Tibial nerve (tissue), 4 donors: ENCODE results near the gene MAP2K1. TPM values are rescaled to one million over a fixed set of nuclear protein-coding genes. Genes with fewer than 3 reads are reported as not detected.

ENCODE experiments used
- DNase-seq, 2 donors: peaks; one replicate each; pipeline ENCODE4 v3.0.0-alpha.2; 2019; ENCODE audit warnings: low spot score in 2 of 2
- H3K27ac ChIP-seq, 4 donors: fragments of 200-600 bp; sonication (generic) in 3 of 4; one replicate each; pipeline ENCODE4 v1.5.1; 2017 to 2019; ENCODE audit warnings: mild to moderate bottlenecking in 1 of 4
- H3K27me3 ChIP-seq, 2 donors: fragments of 200-600 bp; sonication (generic) in 1 of 2; one replicate each; pipeline versions ENCODE4 v1.5.1 to v1.6.0; 2017 to 2019
- H3K36me3 ChIP-seq, 3 donors: fragments of 200-600 bp; sonication (generic); one replicate each; pipeline ENCODE4 v1.5.1; 2018 to 2019
- H3K4me1 ChIP-seq, 4 donors: fragments of 200-600 bp; sonication (generic) in 3 of 4; one replicate each; pipeline ENCODE4 v1.5.1; 2017 to 2019
- H3K4me3 ChIP-seq, 4 donors: fragments of 200-600 bp; sonication (generic) in 3 of 4; one replicate each; pipeline ENCODE4 v1.5.1; 2017 to 2019; ENCODE audit warnings: mild to moderate bottlenecking in 1 of 4, moderate library complexity in 1 of 4
- H3K9me3 ChIP-seq, 4 donors: fragments of 200-600 bp; sonication (generic) in 3 of 4; one replicate each; pipeline ENCODE4 v1.5.1; 2017 to 2019
- EP300 ChIP-seq, 2 donors: sonication (generic); formaldehyde crosslinking; IDR thresholded peaks; one replicate each; pipeline ENCODE4 v1.6.1; 2017; ENCODE audit warnings: antibody characterized with exemption in 2 of 2, mild to moderate bottlenecking in 1 of 2
- POLR2A ChIP-seq, 2 donors: fragments of 450-650 bp; IDR thresholded peaks; one replicate each; pipeline ENCODE4 v1.6.1; 2017; ENCODE audit warnings: antibody characterized with exemption in 2 of 2, mild to moderate bottlenecking in 2 of 2, moderate library complexity in 2 of 2
- whole genome bisulfite sequencing, 2 donors: methylation state at CpG; one replicate each; pipeline ENCODE4 v1.1.5; 2018; 5-methylcytosine and 5-hydroxymethylcytosine counted together
- total RNA-seq, 4 donors: library from RNA; depleted of rRNA; stranded (reverse); fragments of >200 nt; gene quantifications; one replicate each; pipeline ENCODE4 v1.1.0, GENCODE V29; 2016
- TF ChIP-seq, protein P1 (sequence below), 5 experiments: fragments of 200-600 bp in 3 of 5; fragments of 450-650 bp in 2 of 5; sonication (generic) in 3 of 5; IDR thresholded peaks; one replicate each; pipeline ENCODE4 v1.5.1; 2016 to 2019; ENCODE audit warnings: antibody characterized with exemption in 5 of 5, mild to moderate bottlenecking in 3 of 5, moderate library complexity in 2 of 5

The MAP2K1 gene
- total RNA-seq, 4 donors from 2014 or later: 30.2 to 64.8 (median 41.4) TPM

DNA sequence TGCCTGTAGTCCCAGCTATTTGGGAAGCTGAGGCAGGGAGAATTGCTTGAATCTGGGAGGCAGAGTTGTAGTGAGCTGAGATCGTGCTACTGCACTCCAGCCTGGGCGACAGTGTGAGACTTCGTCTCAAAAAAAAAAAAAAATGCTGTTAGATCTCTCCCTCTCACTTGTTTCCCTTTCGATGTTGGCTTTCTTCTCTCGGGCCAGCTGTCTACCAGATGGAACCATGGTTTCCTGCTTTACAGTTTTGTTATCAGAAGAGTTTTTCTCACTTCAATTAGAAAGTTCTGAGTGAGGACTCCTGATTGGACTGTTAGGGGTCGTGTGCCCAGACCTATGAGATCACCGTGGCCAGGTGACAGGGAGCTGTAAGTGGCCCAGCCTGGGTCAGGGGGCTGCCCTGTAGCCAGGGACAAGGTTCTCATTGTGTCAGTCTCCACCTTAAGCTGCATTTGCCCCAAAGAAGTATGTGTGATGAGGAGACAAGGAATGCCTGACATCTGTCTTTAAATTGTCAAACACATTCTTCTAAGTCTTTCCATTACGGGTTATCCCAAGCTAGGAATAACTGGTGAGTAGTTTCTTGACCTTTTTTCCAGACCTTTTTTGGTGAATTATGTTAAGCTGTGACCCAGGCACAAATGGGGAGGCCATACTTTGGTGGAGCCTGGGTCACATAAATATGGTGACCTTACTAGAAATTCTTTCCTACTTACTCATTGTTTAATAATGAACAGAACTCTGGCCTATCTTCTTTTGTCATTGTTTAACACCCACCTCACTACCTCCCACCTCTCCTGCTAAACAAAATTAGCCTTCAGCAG, 85.7 kb downstream of the MAP2K1 start:
- peaks cover 0 to 10% (median 0%) of the 10 kb centered on the region in 4 donors for H3K4me1 ChIP-seq
- H3K9me3 ChIP-seq: no peaks in the 10 kb centered on the region
- H3K27ac ChIP-seq: no peak overlapping the region
- DNase-seq: no peak
- H3K36me3 ChIP-seq: no peaks in the 10 kb centered on the region
- 51 to 64% methylated on average over 8 of the region's 8 CpGs for WGBS, 2 donors
- no peak for TF ChIP-seq EP300 (IDR thresholded peaks at IDR 0.05)
- TF ChIP-seq POLR2A (IDR thresholded peaks at IDR 0.05): no peak
- TF ChIP-seq, protein P1, sequence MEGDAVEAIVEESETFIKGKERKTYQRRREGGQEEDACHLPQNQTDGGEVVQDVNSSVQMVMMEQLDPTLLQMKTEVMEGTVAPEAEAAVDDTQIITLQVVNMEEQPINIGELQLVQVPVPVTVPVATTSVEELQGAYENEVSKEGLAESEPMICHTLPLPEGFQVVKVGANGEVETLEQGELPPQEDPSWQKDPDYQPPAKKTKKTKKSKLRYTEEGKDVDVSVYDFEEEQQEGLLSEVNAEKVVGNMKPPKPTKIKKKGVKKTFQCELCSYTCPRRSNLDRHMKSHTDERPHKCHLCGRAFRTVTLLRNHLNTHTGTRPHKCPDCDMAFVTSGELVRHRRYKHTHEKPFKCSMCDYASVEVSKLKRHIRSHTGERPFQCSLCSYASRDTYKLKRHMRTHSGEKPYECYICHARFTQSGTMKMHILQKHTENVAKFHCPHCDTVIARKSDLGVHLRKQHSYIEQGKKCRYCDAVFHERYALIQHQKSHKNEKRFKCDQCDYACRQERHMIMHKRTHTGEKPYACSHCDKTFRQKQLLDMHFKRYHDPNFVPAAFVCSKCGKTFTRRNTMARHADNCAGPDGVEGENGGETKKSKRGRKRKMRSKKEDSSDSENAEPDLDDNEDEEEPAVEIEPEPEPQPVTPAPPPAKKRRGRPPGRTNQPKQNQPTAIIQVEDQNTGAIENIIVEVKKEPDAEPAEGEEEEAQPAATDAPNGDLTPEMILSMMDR (IDR thresholded peaks at IDR 0.05): no peak
- no peak overlapping the region for H3K4me3 ChIP-seq
- no peaks in the 10 kb centered on the region for H3K27me3 ChIP-seq

DNA sequence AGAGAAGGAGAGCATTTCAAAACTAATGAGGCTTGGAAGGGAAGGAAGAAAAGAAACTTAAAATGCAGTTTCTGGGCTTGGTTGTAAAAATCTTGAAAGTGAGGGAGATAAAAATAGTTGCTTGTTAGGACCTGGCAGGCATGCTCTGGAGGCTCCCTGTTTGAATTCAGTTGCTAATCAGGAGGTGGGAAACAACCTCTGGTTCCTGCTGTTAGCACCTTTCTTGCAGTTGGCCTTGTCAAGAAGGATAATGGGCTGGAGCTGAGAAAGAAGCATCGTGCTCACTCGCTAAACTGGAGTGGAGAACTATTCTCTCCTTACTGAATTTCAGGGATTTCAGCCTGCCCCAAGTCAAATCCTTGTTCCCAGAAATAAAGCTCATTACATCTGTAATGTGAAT, 87.4 kb downstream of the MAP2K1 start:
- Histone ChIP-seq H3K4me1 (peaks cover 0 to 10% (median 0%) of the 10 kb centered on the region in 4 donors), H3K9me3 (no peaks in the 10 kb centered on the region), H3K36me3 (no peaks in the 10 kb centered on the region), H3K27ac (no peak overlapping the region), H3K27me3 (no peaks in the 10 kb centered on the region), H3K4me3 (no peak overlapping the region)
- WGBS, 2 donors: 61 to 65% methylated on average over 2 of the region's 2 CpGs
- no peak for DNase-seq
- TF ChIP-seq POLR2A (IDR thresholded peaks at IDR 0.05) (no peak), EP300 (IDR thresholded peaks at IDR 0.05) (no peak)
- TF ChIP-seq, protein P1 (IDR thresholded peaks at IDR 0.05): no peak

DNA sequence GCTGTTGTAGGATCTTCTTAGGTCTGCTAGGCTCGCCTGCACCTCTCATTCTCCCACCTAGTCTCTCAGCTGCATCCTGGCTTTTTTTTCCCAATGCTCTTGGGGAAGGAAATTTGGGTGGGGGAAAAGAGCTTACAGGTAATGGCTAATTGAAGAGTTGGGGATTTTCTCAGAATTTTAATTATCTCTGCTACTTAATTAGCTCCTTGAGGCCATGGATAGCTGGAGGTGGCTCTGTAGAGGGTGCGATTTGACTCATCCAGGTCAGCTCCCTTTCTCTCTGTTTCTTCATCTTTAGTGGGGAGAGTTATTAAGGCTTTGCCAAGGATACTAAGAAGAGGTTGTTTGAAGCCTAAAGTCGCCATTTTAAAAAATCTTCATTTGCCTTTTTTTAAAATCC, 88.3 kb downstream of the MAP2K1 start:
- H3K27me3 ChIP-seq: no peaks in the 10 kb centered on the region
- peaks cover 0 to 10% (median 0%) of the 10 kb centered on the region in 4 donors for H3K4me1 ChIP-seq
- H3K9me3 ChIP-seq: no peaks in the 10 kb centered on the region
- H3K36me3 ChIP-seq: no peaks in the 10 kb centered on the region
- WGBS, 2 donors: 88 to 95% methylated on average over 3 of the region's 3 CpGs
- DNase-seq: no peak
- TF ChIP-seq, protein P1 (IDR thresholded peaks at IDR 0.05): no peak
- TF ChIP-seq EP300 (IDR thresholded peaks at IDR 0.05): no peak
- no peak for TF ChIP-seq POLR2A (IDR thresholded peaks at IDR 0.05)
- H3K27ac ChIP-seq: no peak overlapping the region
- H3K4me3 ChIP-seq: no peak overlapping the region

DNA sequence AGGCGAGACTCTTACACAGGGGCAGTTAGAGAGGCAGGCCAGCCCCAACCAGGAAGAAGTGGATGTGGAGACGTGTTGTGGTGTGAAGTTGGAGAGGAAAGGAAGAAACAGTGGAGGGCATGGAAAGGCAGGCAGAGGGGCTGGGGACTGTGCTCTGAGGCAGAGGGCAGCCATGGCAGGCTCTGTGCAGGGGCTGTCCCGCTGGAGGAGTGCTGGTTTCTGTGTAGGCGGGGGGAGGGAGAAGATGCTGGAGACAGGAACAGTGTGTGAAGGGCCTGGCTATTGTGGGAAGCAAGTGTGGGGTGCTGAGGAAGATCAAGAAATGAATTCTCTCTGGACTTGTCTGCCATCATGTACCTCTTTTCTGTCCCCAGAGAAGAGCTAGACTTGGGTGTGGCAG, 89.8 kb downstream of the MAP2K1 start:
- H3K9me3 ChIP-seq: no peaks in the 10 kb centered on the region
- H3K27ac ChIP-seq: no peak overlapping the region
- no peak for TF ChIP-seq EP300 (IDR thresholded peaks at IDR 0.05)
- TF ChIP-seq, protein P1 (IDR thresholded peaks at IDR 0.05): no peak
- no peak for TF ChIP-seq POLR2A (IDR thresholded peaks at IDR 0.05)
- no peaks in the 10 kb centered on the region for H3K27me3 ChIP-seq
- DNase-seq: no peak
- no peak overlapping the region for H3K4me3 ChIP-seq
- peaks cover 0 to 10% (median 0%) of the 10 kb centered on the region in 4 donors for H3K4me1 ChIP-seq
- peaks cover 0 to 7% (median 0%) of the 10 kb centered on the region in 3 donors for H3K36me3 ChIP-seq
- WGBS, 2 donors: 76 to 82% methylated on average over 4 of the region's 4 CpGs

DNA sequence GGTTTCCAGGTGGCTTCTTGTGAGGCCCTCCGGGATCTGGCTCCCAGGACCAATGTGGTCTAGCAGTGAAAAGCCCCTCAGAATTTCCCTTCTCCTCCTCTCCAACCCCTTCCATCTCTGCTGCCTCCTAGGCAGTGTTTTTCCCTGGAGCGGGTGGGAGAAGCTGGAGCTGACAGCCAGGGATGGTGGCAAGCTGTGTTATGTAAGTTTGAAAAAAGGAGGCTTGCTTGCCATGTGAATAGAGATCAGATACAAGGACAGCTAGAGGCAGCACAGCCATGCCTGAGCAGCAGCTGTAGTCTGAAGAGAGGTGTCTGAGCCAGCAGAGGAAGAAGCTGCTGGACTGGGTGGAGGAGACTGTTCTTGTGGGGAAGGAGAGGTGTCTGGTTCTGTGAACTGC, 90.3 kb downstream of the MAP2K1 start:
- Histone ChIP-seq H3K4me1 (peaks cover 0 to 10% (median 0%) of the 10 kb centered on the region in 4 donors), H3K27me3 (no peaks in the 10 kb centered on the region), H3K27ac (no peak overlapping the region), H3K36me3 (peaks cover 0 to 12% (median 0%) of the 10 kb centered on the region in 3 donors), H3K4me3 (no peak overlapping the region), H3K9me3 (no peaks in the 10 kb centered on the region)
- DNase-seq: no peak
- WGBS, 2 donors: 85 to 91% methylated on average over 2 of the region's 2 CpGs
- TF ChIP-seq, protein P1 (IDR thresholded peaks at IDR 0.05): no peak
